ENCODE data around the gene ZCCHC24. TPM values are rescaled to one million over a fixed set of nuclear protein-coding genes. Genes with fewer than 3 reads are reported as not detected.

ZCCHC24 gene
- 10 to 100 TPM in 3 of 4 donors, under 1 TPM in 1; 0.89 to 13.0 (median 11.4) TPM for polyA plus RNA-seq
- long read RNA-seq, donor 1, full-length matches to known transcripts = 2 of 12 reads
- long read RNA-seq, donor 1, partial matches to known transcripts = 10 of 12 reads
- long read RNA-seq, donor 1, other reads (novel, unspliced or antisense) = 0 of 12 reads
- long read RNA-seq, donor 2, full-length matches to known transcripts = 1 of 1 reads
- long read RNA-seq, donor 2, partial matches to known transcripts = 0 of 1 reads
- long read RNA-seq, donor 2, other reads (novel, unspliced or antisense) = 0 of 1 reads
- long read RNA-seq, donor 3, full-length matches to known transcripts = 2 of 2 reads
- long read RNA-seq, donor 3, partial matches to known transcripts = 0 of 2 reads
- long read RNA-seq, donor 3, other reads (novel, unspliced or antisense) = 0 of 2 reads
- long read RNA-seq, donor 4 = 0 reads
- long read RNA-seq, donor 5, full-length matches to known transcripts = 1 of 1 reads
- long read RNA-seq, donor 5, partial matches to known transcripts = 0 of 1 reads
- long read RNA-seq, donor 5, other reads (novel, unspliced or antisense) = 0 of 1 reads
- long read RNA-seq, donor 6, full-length matches to known transcripts = 5 of 5 reads
- long read RNA-seq, donor 6, partial matches to known transcripts = 0 of 5 reads
- long read RNA-seq, donor 6, other reads (novel, unspliced or antisense) = 0 of 5 reads
- long read RNA-seq, donor 7 = 0 reads
- long read RNA-seq, donor 8, full-length matches to known transcripts = 5 of 5 reads
- long read RNA-seq, donor 8, partial matches to known transcripts = 0 of 5 reads
- long read RNA-seq, donor 8, other reads (novel, unspliced or antisense) = 0 of 5 reads
- long read RNA-seq, donor 9, full-length matches to known transcripts = 2 of 2 reads
- long read RNA-seq, donor 9, partial matches to known transcripts = 0 of 2 reads
- long read RNA-seq, donor 9, other reads (novel, unspliced or antisense) = 0 of 2 reads
- long read RNA-seq, donor 10, full-length matches to known transcripts = 6 of 12 reads
- long read RNA-seq, donor 10, partial matches to known transcripts = 6 of 12 reads
- long read RNA-seq, donor 10, other reads (novel, unspliced or antisense) = 0 of 12 reads

DNA sequence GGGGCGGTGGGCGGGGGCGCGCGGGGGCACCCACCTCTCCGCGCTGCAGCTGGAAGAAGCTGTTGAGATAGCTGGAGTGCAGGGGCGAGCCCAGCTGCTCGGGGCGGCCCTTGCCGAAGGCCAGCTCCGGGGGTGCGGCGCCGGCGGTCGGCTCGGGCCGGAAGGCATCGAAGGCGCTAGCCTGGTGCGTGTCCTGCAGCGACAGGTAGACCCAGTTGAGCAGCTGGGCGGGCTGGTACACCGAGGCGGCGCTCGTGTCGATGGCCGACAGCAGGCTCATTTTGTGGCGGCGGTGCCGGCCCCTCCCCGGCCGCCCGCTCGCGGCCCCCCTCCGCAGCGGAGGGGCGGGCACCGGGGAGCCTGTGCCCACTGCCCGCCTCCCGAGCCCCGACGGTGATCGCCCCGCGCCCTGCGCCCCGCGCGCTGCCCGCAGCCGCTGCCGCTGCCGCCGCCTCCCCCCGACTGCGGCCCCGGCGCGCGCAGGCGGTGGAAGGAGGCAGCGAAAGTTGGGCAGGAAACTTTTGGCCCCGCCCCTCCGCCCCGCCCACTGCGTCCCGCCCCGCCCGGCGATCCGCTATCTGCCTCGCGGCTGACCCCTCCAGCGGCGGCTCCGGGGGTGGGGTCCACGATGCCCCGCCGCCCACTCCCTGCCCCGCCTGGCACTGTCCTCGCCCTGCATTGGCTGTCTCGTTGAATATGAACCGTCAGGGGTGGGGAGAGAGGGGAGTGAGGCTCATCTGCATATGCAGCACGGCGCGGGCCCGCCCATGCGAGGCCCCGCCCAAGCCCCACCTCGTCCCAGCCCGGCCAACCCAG is at the start of gene ZCCHC24:
Gene ZCCHC24 (minus strand): TSS at position 464 of the 816 bp plus-strand sequence. CDS start 184 bp downstream, at position 280.
- Histone ChIP-seq H3K4me3 (ENCODE audit: low read depth in 1 of 3, low read length in 3 of 3) (peak within 1 kb of the TSS; percentile 52 to 66 (median 61)), H3K27ac (ENCODE audit: low read depth in 1 of 3, low read length in 2 of 3) (peak within 1 kb of the TSS; percentile 42 to 87 (median 82)), H3K9me3 (ENCODE audit: control insufficient read depth in 2 of 2, insufficient read depth in 1 of 2, low read depth in 1 of 2, low read length in 1 of 2) (no peaks in the 10 kb centered on the region), H3K4me1 (ENCODE audit: control insufficient read depth in 3 of 3, insufficient read depth in 2 of 3, low read depth in 1 of 3, low read length in 2 of 3) (peaks cover 2 to 23% (median 10%) of the 10 kb centered on the region in 3 donors), H3K36me3 (ENCODE audit: control insufficient read depth in 3 of 3, insufficient read depth in 2 of 3, low read depth in 1 of 3, low read length in 3 of 3) (peaks cover 0 to 15% (median 0%) of the 10 kb centered on the region in 3 donors), H3K27me3 (ENCODE audit: control insufficient read depth in 3 of 3, insufficient read depth in 3 of 3, low read length in 3 of 3) (peaks cover 0 to 18% (median 0%) of the 10 kb centered on the region in 3 donors)
- FAIRE-seq (no peak), DNase-seq (peak; percentile 97)
- 0 to 1% (median 1%) methylated on average over 31 to 95 of the region's 95 CpGs for WGBS, 3 donors

DNA sequence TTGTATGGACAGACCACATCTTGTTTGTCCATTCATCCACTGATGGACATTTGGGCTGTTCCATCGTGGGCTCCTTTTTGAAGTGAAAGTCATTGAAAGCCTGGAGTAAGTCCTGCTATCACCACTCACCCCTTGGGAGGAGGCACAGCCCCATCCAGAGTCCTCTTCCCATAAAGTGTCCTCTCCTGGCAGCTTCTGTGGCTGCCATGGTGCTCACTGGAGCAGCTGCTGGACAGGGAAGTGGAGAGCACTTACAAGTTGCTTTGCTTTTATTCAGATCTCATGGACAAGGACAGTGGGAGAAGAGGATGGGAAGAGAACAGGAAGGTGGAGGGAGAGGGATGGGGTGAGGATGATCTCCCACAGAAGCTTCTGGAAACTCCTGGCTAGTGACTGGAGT is 48.4 kb upstream of the ZCCHC24 start:
- Histone ChIP-seq H3K9me3 (ENCODE audit: control insufficient read depth in 2 of 2, insufficient read depth in 1 of 2, low read depth in 1 of 2, low read length in 1 of 2) (no peaks in the 10 kb centered on the region), H3K36me3 (ENCODE audit: control insufficient read depth in 3 of 3, insufficient read depth in 2 of 3, low read depth in 1 of 3, low read length in 3 of 3) (no peaks in the 10 kb centered on the region), H3K4me3 (ENCODE audit: low read depth in 1 of 3, low read length in 3 of 3) (no peak overlapping the region), H3K27ac (ENCODE audit: low read depth in 1 of 3, low read length in 2 of 3) (no peak overlapping the region), H3K27me3 (ENCODE audit: control insufficient read depth in 3 of 3, insufficient read depth in 3 of 3, low read length in 3 of 3) (peaks cover 0 to 6% (median 0%) of the 10 kb centered on the region in 3 donors), H3K4me1 (ENCODE audit: control insufficient read depth in 3 of 3, insufficient read depth in 2 of 3, low read depth in 1 of 3, low read length in 2 of 3) (peaks cover 0 to 2% (median 0%) of the 10 kb centered on the region in 3 donors)
- no peak for DNase-seq
- WGBS, 3 donors = 50 to 67% (median 52%) methylated on average over 1 of the region's 1 CpG
- FAIRE-seq = no peak

DNA sequence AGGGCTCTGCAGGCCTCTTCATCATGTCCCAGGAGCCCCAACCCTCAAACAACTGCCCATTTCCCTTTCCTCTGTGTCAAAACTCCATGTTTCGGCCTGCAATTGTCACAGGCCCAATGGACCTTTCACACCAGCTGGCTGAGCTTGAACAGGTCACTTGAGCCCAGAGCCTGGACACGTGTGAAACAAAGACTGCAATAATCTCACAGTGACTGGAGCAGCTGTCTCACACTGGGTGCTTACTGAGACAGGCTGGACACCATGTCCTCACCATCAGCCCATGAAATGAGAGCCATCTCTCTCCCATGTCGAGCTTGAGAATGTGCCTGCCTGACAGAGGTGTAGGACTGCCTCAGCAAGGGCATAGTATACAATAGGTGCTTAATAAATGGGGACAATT is 47.4 kb upstream of the ZCCHC24 start:
- no peak for FAIRE-seq
- no peak for DNase-seq
- Histone ChIP-seq H3K27ac (ENCODE audit: low read depth in 1 of 3, low read length in 2 of 3) (no peak overlapping the region), H3K4me3 (ENCODE audit: low read depth in 1 of 3, low read length in 3 of 3) (no peak overlapping the region), H3K27me3 (ENCODE audit: control insufficient read depth in 3 of 3, insufficient read depth in 3 of 3, low read length in 3 of 3) (peaks cover 0 to 6% (median 0%) of the 10 kb centered on the region in 3 donors), H3K4me1 (ENCODE audit: control insufficient read depth in 3 of 3, insufficient read depth in 2 of 3, low read depth in 1 of 3, low read length in 2 of 3) (peaks cover 0 to 9% (median 0%) of the 10 kb centered on the region in 3 donors), H3K36me3 (ENCODE audit: control insufficient read depth in 3 of 3, insufficient read depth in 2 of 3, low read depth in 1 of 3, low read length in 3 of 3) (no peaks in the 10 kb centered on the region), H3K9me3 (ENCODE audit: control insufficient read depth in 2 of 2, insufficient read depth in 1 of 2, low read depth in 1 of 2, low read length in 1 of 2) (no peaks in the 10 kb centered on the region)
- 63 to 76% (median 66%) methylated on average over 3 of the region's 3 CpGs for WGBS, 3 donors

DNA sequence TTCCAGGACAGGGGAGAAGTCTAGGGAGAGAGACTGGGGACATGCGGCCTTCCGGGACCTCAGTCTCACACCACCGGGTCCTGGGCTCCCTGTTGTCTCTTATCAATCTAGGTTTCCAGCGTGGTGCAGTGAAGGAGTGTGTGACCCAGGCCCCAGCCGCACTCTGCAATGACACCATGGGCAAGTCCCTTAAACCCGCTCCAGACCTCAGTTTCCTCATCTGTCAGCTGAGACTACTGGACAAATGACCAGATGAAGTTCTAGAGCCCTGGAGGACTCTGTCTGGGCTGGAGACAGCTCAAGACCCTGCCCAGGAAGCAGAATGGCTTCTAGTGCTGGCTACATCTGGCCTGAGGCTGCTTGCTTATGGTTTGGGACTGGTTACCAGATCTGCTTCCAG is 46.8 kb upstream of the ZCCHC24 start:
- H3K27ac ChIP-seq (ENCODE audit: low read depth in 1 of 3, low read length in 2 of 3) = no peak overlapping the region
- FAIRE-seq = no peak
- DNase-seq = no peak
- no peaks in the 10 kb centered on the region for H3K36me3 ChIP-seq (ENCODE audit: control insufficient read depth in 3 of 3, insufficient read depth in 2 of 3, low read depth in 1 of 3, low read length in 3 of 3)
- no peaks in the 10 kb centered on the region for H3K9me3 ChIP-seq (ENCODE audit: control insufficient read depth in 2 of 2, insufficient read depth in 1 of 2, low read depth in 1 of 2, low read length in 1 of 2)
- 93 to 95% (median 95%) methylated on average over 6 of the region's 6 CpGs for WGBS, 3 donors
- H3K4me3 ChIP-seq (ENCODE audit: low read depth in 1 of 3, low read length in 3 of 3) = no peak overlapping the region
- peaks cover 0 to 6% (median 0%) of the 10 kb centered on the region in 3 donors for H3K27me3 ChIP-seq (ENCODE audit: control insufficient read depth in 3 of 3, insufficient read depth in 3 of 3, low read length in 3 of 3)
- H3K4me1 ChIP-seq (ENCODE audit: control insufficient read depth in 3 of 3, insufficient read depth in 2 of 3, low read depth in 1 of 3, low read length in 2 of 3) = peaks cover 0 to 9% (median 0%) of the 10 kb centered on the region in 3 donors

DNA sequence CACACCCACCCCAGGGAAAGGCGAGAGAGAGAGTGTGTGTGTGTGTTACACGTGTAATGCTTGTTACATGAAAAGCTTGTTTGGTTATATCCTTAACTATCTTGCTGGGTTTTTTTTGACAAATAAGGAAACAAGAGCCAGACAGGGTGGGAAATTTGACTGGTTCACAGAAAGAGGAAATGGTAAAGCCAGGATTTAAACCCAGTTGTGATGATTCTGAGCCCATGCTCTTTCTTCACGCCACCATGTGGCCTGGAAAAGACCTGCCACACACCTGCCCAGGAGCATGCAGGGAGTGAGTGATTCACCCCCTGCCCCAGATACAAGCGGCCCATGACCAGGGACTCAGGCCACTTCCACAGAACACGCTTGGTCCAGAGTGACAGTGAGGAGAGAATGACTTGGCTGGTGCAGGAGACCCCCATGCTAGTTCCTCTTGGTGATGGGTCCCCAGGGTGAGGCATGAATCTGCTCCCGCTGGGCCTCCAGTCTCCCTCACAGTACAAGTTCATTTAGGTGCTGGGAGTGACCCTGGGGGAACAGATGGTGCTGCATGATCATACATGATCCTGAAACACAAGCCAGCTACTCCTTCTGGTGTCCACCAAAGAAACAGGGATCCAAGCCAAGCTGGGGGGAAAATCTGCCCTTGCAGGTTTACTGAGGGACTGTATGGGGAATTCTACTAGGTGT is 45.9 kb upstream of the ZCCHC24 start:
- FAIRE-seq (no peak), DNase-seq (no peak)
- Histone ChIP-seq H3K27ac (ENCODE audit: low read depth in 1 of 3, low read length in 2 of 3) (no peak overlapping the region), H3K4me3 (ENCODE audit: low read depth in 1 of 3, low read length in 3 of 3) (no peak overlapping the region), H3K9me3 (ENCODE audit: control insufficient read depth in 2 of 2, insufficient read depth in 1 of 2, low read depth in 1 of 2, low read length in 1 of 2) (no peaks in the 10 kb centered on the region), H3K36me3 (ENCODE audit: control insufficient read depth in 3 of 3, insufficient read depth in 2 of 3, low read depth in 1 of 3, low read length in 3 of 3) (no peaks in the 10 kb centered on the region), H3K4me1 (ENCODE audit: control insufficient read depth in 3 of 3, insufficient read depth in 2 of 3, low read depth in 1 of 3, low read length in 2 of 3) (peaks cover 0 to 9% (median 0%) of the 10 kb centered on the region in 3 donors), H3K27me3 (ENCODE audit: control insufficient read depth in 3 of 3, insufficient read depth in 3 of 3, low read length in 3 of 3) (no peaks in the 10 kb centered on the region)
- 82 to 88% (median 84%) methylated on average over 6 of the region's 6 CpGs for WGBS, 3 donors

DNA sequence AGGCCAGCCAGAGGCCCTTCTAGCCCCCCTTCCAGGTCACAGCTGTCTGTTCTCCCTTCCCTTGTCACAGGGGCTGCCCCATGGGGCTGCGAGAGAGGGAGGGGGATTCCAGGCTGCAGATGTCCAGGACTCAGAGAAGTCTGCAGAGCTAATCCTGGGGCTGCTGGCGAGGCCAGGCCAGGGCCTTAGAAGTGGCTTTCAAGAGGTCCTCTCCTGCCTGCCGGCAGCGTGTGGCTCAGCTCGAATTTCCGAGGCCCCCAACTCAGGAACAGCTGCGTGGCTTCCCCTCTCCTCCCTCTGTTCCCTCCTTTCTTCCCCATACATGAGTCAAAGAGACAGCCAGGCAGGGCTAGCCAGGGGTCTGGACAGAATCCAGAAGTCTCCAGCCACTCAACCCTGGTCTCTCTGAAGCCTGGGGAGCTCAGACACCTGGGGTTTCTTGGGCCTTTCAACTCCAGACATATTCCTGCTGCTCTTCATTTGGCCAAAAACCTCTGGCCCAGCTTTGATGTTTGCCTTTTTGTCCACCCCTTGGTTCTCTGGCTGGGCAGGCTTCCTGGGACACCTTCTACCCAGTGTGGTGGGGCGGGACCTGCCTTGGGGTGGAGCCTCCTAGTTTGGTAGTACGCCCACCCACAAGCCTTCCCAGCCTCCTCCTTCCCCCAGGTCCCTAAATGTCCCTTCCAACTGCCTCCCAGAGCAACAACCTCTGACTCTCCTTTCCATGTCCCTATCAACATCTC is 45.1 kb upstream of the ZCCHC24 start:
- Histone ChIP-seq H3K27me3 (ENCODE audit: control insufficient read depth in 3 of 3, insufficient read depth in 3 of 3, low read length in 3 of 3) (no peaks in the 10 kb centered on the region), H3K36me3 (ENCODE audit: control insufficient read depth in 3 of 3, insufficient read depth in 2 of 3, low read depth in 1 of 3, low read length in 3 of 3) (no peaks in the 10 kb centered on the region), H3K4me3 (ENCODE audit: low read depth in 1 of 3, low read length in 3 of 3) (no peak overlapping the region), H3K9me3 (ENCODE audit: control insufficient read depth in 2 of 2, insufficient read depth in 1 of 2, low read depth in 1 of 2, low read length in 1 of 2) (no peaks in the 10 kb centered on the region), H3K27ac (ENCODE audit: low read depth in 1 of 3, low read length in 2 of 3) (peak overlapping the region in 1 of 3 donors; percentile 60), H3K4me1 (ENCODE audit: control insufficient read depth in 3 of 3, insufficient read depth in 2 of 3, low read depth in 1 of 3, low read length in 2 of 3) (peaks cover 0 to 9% (median 0%) of the 10 kb centered on the region in 3 donors)
- WGBS, 3 donors = 54 to 92% (median 78%) methylated on average over 8 to 9 of the region's 9 CpGs
- DNase-seq (no peak), FAIRE-seq (no peak)

DNA sequence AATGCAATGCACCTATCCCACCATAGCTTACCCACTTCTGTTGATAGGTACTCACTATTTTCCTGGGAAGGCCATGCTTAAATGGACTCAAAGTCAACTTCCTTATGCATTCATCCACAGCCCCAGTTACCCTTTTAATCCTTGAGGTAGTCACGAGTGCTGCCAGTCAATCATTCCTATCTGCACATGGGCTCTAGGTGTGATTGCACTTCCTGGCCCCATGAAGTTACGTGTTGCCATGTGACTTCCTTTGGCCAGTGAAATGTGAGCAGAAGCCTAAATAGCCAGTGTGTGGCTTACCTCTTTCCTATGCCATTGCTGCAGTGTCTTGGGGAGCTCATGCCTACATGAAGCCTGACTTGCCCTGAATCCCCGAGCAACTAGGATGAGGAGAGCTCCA is 43.4 kb upstream of the ZCCHC24 start:
- FAIRE-seq (no peak), DNase-seq (peak in 1 of 2 donors; percentile 36)
- Histone ChIP-seq H3K27ac (ENCODE audit: low read depth in 1 of 3, low read length in 2 of 3) (peak overlapping the region in 1 of 3 donors; percentile 4), H3K36me3 (ENCODE audit: control insufficient read depth in 3 of 3, insufficient read depth in 2 of 3, low read depth in 1 of 3, low read length in 3 of 3) (no peaks in the 10 kb centered on the region), H3K9me3 (ENCODE audit: control insufficient read depth in 2 of 2, insufficient read depth in 1 of 2, low read depth in 1 of 2, low read length in 1 of 2) (no peaks in the 10 kb centered on the region), H3K4me1 (ENCODE audit: control insufficient read depth in 3 of 3, insufficient read depth in 2 of 3, low read depth in 1 of 3, low read length in 2 of 3) (peaks cover 0 to 9% (median 0%) of the 10 kb centered on the region in 3 donors), H3K4me3 (ENCODE audit: low read depth in 1 of 3, low read length in 3 of 3) (no peak overlapping the region), H3K27me3 (ENCODE audit: control insufficient read depth in 3 of 3, insufficient read depth in 3 of 3, low read length in 3 of 3) (no peaks in the 10 kb centered on the region)
- 51 to 67% (median 65%) methylated on average over 3 of the region's 3 CpGs for WGBS, 3 donors

Measured in small intestine (tissue), 16 donors.